NT2/D1 (cell line): Measurements from ENCODE around the gene NFIA.

ENCODE experiments used
- DNase-seq: peaks from one replicate; pipeline ENCODE4 v3.0.0-alpha.2; 2011; ENCODE audit warnings: low read depth, low spot score
- H3K27me3 ChIP-seq: 2 replicates; pipeline ENCODE4 v1.6.0; 2011; ENCODE audit warnings: mild to moderate bottlenecking; ENCODE audit not compliant: insufficient read length, insufficient read depth
- H3K36me3 ChIP-seq: 2 replicates; pipeline ENCODE4 v1.6.1; 2011; ENCODE audit warnings: mild to moderate bottlenecking, low read length, mixed read lengths; ENCODE audit not compliant: insufficient read depth, insufficient read length
- H3K4me1 ChIP-seq: 2 replicates; pipeline ENCODE4 v1.5.1; 2011; ENCODE audit not compliant: insufficient read depth, insufficient read length
- H3K4me3 ChIP-seq: 2 replicates; pipeline ENCODE4 v1.5.1; 2011; ENCODE audit warnings: low read depth; ENCODE audit not compliant: insufficient read length
- H3K9ac ChIP-seq: 2 replicates; pipeline ENCODE4 v1.6.0; 2011; ENCODE audit warnings: low read depth; ENCODE audit not compliant: insufficient read length
- H3K9me3 ChIP-seq: 2 replicates; pipeline ENCODE4 v1.5.1; 2011; ENCODE audit warnings: mild to moderate bottlenecking, low read length; ENCODE audit not compliant: insufficient read depth
- SUZ12 ChIP-seq: IDR thresholded peaks from 2 replicates; pipeline ENCODE4 v1.6.1; 2011; ENCODE audit not compliant: insufficient read length, insufficient read depth; ENCODE audit errors: extremely low read depth
- YY1 ChIP-seq: IDR thresholded peaks from 2 replicates; pipeline ENCODE4 v1.6.1; 2011; ENCODE audit not compliant: insufficient read length, insufficient read depth
- ZNF274 ChIP-seq: IDR thresholded peaks from 2 replicates; pipeline ENCODE4 v1.6.1; 2011; ENCODE audit warnings: mild to moderate bottlenecking, low read depth, low read length

Gene NFIA

DNA sequence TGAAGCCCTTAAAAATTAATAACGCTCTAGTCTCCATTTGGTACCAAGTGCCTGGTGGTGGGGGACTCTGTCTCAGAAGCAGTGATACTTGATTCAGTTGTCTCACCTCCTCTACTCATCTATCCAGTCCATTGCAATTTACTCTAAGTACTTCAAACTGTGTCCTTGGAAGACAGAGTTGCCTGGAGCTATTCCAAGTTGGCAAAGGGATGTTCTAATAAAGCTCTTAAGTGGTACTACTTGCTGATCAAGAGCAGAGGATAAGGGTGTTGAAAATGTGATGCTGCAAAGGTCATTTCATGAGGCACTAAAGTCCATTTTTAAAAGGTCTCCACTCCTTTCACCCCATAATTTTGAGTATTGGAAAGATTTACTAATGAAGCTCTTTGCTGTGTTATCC is 142.2 kb downstream of the NFIA start:
- no peak for DNase-seq
- TF ChIP-seq YY1 (no peak), ZNF274 (no peak), SUZ12 (no peak)
- Histone ChIP-seq H3K36me3 (no peaks in the 10 kb centered on the region), H3K4me3 (no peak overlapping the region), H3K27me3 (no peaks in the 10 kb centered on the region), H3K4me1 (no peaks in the 10 kb centered on the region), H3K9ac (no peak overlapping the region), H3K9me3 (no peaks in the 10 kb centered on the region)

DNA sequence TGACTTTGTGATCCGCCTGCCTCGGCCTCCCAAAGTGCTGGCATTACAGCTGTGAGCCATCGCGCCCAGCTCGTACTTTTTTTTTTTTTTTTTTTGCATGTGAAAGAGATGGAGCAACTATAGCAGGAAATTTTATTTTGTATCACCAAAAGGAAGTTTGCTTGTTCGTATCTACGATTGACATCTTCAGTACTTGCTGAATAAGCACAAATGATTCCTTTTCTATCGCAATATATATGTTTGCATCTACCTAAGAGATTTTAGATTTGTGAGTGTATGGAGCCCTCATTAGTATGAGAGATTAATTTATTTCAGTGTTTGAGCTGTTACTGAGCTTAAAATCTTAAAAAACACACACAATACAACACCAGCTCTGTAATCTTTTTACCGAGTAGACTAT is 143.1 kb downstream of the NFIA start:
- Histone ChIP-seq H3K9me3 (no peaks in the 10 kb centered on the region), H3K27me3 (no peaks in the 10 kb centered on the region), H3K4me3 (no peak overlapping the region), H3K4me1 (no peaks in the 10 kb centered on the region), H3K36me3 (no peaks in the 10 kb centered on the region), H3K9ac (no peak overlapping the region)
- no peak for DNase-seq
- TF ChIP-seq SUZ12 (no peak), YY1 (no peak), ZNF274 (no peak)

DNA sequence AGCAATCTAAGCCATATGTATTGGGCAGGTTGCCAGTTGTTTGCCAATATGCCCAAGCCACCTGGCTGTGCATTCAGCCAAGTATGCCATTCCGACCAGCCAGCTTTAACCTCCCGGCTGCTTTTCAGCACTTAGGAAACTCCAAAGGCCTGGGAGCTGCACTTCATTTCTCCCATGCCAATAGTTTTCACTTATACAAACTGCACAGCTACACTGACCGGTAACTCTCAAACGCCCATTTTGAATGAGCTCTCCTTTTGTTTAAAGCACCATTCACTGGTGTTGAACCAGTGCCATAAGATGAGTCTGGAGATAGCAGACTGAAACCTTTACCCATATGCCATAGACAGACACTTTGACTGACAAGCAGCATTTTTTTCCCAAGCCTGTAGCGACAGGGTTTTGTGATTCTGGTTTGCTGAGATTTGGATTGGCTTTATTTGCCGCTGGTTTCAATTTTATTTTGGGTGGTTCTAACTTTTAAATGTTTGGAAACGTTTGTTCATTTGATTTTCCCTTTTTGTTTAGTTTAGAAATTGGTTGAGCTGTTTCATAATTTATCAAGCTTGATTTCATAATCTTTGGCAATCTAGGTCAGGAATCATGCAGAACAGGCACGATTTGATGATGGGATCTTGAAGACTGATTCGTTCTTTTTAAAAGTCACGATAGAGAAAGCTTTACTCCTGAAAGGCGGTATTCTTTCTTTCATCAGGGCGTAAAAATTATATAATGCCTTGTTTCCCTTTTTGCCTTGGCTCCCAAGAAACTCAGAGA is 144.6 kb downstream of the NFIA start:
- H3K9me3 ChIP-seq: no peaks in the 10 kb centered on the region
- H3K4me3 ChIP-seq: no peak overlapping the region
- no peak overlapping the region for H3K9ac ChIP-seq
- no peak for TF ChIP-seq ZNF274
- no peak for TF ChIP-seq SUZ12
- no peak for TF ChIP-seq YY1
- no peak for DNase-seq
- no peaks in the 10 kb centered on the region for H3K27me3 ChIP-seq
- H3K36me3 ChIP-seq: no peaks in the 10 kb centered on the region
- no peaks in the 10 kb centered on the region for H3K4me1 ChIP-seq

DNA sequence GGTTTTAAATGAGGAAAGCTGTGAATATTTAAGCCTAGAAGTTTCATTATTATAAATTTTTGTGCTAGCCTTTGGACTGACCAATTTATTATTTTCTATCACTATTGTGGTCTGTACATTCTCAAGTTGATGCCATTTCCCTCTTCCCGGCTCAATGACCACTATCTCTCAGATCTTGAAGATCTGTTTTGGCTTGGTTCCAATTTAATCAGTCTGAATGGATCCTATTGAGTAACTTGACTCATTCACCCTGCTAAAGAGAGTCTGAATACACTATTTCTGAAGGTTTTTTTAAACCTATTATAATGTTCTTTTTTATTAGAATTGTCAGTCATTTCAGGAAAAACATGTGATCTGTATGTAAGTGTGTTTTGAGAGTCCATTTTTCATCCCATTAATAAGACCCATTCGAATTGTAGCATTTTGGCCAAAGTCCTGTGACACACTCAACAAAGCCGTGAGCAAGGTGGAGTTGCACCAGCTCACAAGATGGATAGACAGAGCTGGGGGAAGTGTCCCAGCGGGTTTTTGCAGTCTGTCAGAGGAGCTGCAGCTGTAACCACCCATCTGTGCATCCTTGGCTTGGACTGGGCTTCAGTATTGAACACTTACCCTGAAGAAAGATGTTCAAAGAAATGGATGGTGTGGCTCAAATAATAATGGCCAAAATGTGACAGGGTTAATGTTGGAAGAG is 145.6 kb downstream of the NFIA start:
- Histone ChIP-seq H3K4me1 (no peaks in the 10 kb centered on the region), H3K36me3 (no peaks in the 10 kb centered on the region)
- TF ChIP-seq SUZ12 (no peak), ZNF274 (no peak), YY1 (no peak)

DNA sequence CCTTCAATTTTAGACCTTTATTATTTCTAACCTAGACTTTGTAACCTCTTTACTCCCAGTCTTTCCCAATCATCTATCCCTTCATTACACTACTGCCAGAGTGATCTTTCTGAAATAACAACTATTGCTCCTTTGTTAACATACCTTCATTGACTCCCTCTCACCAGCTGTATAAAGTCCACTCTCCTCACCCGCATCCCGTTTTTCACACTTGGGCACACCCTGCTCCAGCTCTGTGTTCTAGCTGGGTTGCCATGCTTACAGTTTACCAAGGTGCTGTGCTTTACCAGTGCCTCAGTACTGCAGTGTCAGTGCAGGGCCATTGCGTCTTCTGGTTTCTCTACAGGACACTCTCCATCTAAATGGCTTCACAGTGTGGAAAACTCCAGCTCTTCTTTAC is 148.2 kb downstream of the NFIA start:
- H3K4me1 ChIP-seq: no peaks in the 10 kb centered on the region
- no peaks in the 10 kb centered on the region for H3K9me3 ChIP-seq
- DNase-seq: no peak
- H3K9ac ChIP-seq: no peak overlapping the region
- H3K4me3 ChIP-seq: no peak overlapping the region
- TF ChIP-seq YY1 (no peak), SUZ12 (no peak)
- no peaks in the 10 kb centered on the region for H3K27me3 ChIP-seq
- H3K36me3 ChIP-seq: no peaks in the 10 kb centered on the region

More for the DNA sequence above, 145.6 kb downstream of the NFIA start:
- Histone ChIP-seq H3K9me3 (no peaks in the 10 kb centered on the region), H3K4me3 (no peak overlapping the region), H3K27me3 (no peaks in the 10 kb centered on the region), H3K9ac (no peak overlapping the region)
- no peak for DNase-seq

DNA sequence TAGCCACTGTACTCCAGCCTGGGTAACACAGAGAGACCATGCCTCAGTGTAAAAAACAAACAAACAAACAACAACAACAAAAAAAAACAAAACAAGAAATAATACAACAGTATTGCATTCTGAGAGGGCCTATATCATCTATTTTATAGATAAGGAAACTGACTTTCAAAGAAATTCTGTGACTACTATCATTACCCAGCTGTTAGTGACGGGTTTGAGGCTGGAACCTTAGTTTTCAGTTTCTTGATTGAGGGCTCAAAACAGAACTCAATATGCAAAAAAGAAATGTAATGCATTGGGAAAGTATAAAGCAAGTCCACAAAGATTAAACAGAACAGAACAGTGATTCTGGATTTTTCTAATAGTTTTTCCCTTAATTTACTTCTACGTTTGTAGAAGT is 149.4 kb downstream of the NFIA start:
- Histone ChIP-seq H3K4me1 (no peaks in the 10 kb centered on the region), H3K9me3 (no peaks in the 10 kb centered on the region), H3K36me3 (no peaks in the 10 kb centered on the region), H3K9ac (no peak overlapping the region), H3K4me3 (no peak overlapping the region), H3K27me3 (no peaks in the 10 kb centered on the region)
- no peak for DNase-seq
- TF ChIP-seq ZNF274: no peak

DNA sequence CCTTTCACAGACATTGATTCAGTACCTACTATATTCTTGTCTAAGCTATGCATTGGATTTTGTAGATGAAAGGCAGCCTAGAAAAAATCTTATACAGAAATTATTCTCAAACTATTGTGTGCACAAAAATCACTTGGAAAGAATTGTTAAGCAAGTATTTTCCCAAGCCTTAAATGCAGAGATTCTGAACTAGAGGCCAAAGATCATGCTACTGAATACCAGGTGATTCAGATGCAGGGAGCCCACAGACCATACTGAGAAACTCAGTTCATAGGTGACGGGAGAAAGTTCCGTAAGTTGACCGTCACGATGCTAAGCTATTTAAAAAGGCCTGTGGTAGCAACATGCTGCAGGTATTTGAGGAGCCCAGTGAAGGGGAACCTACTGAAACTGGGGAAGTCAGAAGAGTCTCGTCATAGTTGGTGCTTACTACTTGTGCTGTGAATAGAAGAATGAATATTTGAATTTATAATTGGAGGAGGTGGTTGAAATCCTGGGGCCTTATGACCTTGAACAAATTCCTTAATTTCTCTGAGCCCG is 150.8 kb downstream of the NFIA start:
- Histone ChIP-seq H3K36me3 (no peaks in the 10 kb centered on the region), H3K4me3 (no peak overlapping the region), H3K9ac (no peak overlapping the region), H3K9me3 (no peaks in the 10 kb centered on the region), H3K27me3 (no peaks in the 10 kb centered on the region), H3K4me1 (no peaks in the 10 kb centered on the region)
- TF ChIP-seq YY1: no peak
- TF ChIP-seq ZNF274: no peak
- TF ChIP-seq SUZ12: no peak
- DNase-seq: no peak
